GM21381 (cell line): ENCODE measurements around the gene CFAP69.
"Not testable (repeated sequence)": the region's sequence is repeated elsewhere in the genome, so short reads cannot be mapped to it uniquely, and the experiment has no call there.

Experiments used
- ATAC-seq: cut with Tn5 transposase; IDR thresholded peaks from one replicate; pipeline ENCODE4 v1.9.1; 2021; ENCODE audit warnings: mild to moderate bottlenecking, moderate library complexity; ENCODE audit not compliant: unreplicated experiment

Gene CFAP69

DNA sequence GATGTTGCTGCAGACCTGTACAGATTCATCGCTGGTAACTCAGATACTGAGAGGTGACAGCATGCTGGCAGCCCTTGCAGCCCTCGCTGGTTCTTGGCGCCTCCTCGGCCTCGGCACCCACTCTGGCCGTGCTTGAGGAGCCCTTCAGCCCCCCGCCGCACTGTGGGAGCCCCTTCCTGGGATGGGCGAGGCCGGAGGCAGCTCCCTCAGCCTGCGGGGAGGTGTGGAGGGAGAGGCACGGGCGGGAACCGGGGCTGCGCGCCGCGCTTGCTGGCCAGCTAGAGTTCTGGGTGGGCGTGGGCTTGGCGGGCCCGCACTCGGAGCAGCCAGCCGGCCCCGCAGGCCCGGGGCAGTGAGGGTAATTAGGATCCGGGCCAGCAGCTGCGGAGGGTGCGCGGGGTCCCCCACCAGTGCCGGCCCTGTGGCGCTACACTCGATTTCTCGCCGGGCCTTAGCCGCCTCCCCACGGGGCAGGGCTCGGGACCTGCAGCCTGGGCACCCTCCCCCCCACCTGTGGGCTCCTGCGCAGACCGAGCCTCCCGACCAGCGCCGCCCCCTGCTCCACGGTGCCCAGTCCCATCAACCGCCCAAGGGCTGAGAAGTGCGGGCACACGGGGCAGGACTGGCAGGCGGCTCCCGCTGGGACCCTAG, 89.3 kb downstream of the CFAP69 start:
- ATAC-seq = no peak

DNA sequence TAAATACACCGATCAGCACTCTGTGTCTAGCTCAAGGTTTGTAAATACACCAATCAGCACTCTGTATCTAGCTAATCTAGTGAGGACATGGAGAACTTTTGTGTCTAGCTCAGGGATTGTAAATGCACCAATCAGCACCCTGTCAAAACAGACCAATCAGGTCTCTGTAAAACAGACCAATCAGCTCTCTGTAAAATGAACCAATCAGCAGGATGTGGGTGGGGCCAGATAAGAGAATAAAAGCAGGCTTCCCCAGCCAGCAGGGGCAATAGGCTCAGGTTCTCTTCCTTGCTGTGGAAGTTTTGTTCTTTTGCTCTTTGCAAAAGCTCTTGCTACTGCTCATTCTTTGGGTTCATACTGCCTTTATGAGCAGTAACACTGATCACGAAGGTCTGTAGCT, 90.0 kb downstream of the CFAP69 start:
- not testable (repeated sequence) for ATAC-seq

DNA sequence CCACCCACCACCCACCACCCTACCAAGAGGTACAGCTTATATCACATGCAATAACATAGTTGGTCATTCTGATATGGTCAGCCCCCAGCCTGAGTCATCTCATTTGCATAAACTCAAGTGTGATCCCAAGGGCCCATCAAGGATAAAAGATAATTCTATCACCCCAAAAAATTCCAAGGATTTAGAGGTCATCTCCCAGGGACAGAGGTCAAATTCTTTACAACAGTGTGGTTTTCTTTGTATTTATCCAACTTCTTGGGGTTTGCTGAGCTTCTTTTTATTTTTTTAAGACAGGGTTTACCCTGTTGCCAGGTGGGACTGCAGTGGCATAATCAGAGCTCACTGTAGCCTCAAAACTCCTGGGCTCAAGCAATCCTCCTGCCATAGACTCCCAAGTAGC, 92.1 kb downstream of the CFAP69 start:
- no peak for ATAC-seq

DNA sequence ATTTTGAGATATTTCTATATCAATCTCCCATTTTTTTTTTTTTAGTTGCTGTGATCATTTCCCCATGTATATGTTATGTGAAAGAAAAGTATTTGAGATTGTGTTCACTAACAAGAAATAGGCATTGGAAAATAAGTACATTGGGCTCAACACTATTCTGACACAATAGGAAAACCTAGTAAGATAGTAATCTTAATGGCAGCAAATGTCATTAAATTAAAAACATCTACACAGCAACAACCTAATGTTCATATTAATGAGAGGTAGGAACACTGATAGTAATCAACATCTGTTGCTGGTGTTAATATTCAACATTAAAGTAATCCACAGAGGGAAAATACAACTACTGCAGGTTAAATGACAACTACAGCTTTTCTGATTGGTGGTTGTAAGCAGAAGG, 100.0 kb downstream of the CFAP69 start:
- no peak for ATAC-seq

DNA sequence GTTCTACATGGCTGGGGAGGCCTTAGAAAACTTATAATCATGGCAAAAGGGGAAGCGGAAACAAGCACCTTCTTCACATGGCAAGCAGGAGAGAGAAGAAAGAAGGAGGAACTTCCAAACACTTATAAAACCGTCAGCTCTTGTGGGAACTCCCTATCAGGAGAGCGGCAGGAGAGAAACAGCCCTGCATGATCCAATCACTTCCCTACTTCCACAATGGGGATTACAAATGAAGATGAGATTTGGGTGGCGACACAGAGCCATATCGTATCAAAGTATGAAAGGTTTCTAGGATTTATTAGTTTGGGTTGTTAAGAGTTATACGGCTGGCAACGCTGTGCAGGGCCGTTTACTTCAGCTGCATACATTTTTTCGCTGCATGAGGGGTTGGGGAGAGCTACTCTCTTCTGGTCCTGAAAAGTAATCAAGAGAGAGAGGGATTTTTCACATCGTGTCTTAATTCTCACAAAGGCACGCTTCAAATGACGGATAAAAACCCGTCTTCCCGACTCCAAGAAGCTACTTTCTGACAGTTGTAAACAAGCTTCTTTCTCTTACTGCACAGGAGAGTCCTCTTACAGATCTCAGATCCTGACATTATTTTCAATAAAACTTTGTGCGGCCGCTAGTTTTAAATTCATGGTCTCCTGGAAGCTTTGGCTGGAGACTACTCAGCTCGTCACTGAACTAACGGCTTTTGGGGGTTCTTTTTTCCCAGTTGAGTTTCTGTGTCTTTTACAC, 100.8 kb downstream of the CFAP69 start:
- peak; percentile 7 for ATAC-seq

DNA sequence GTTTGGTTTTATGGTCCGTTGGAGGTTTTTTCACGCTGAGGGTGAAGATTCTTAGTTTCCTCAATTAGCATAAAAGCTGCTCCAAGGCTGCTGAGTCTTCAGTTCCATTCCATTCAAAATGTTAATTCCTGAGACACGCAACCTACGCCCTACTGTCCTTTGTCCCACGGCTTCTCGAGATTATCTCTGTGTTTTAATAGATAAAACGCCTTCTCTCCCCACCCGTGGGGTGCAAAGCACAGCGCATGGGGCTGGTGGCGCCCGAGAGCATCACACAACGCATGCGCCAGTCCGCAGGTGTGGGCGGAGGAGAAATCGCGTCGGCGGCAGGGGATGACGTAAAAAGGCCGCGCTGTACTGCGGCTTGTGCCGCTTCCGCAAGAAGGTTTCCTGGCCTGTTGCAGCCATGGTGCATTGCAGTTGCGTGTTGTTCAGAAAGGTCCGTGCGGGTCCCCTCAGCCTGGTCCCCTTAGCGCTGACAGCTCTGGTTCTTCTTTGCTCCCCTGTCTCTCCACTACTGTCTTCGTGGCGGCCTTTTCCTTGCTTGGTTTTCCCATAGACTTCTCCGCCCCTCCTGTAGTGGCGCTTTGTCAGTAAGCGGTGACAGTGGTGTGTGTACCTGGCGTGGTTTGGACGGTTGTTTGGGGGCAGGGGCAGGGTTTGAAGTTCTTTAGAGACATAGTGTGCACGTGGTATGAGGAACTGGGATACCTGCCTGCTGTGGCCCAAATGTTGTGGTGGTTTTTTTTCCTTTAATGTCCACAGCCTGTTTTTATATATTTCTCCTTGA, 101.6 kb downstream of the CFAP69 start, which contains the start of gene GTPBP10:
GTPBP10 (plus strand) TSS at position 381 of the 790 bp plus-strand sequence; CDS start at position 407, 26 bp downstream.
- ATAC-seq = peak; percentile 97

DNA sequence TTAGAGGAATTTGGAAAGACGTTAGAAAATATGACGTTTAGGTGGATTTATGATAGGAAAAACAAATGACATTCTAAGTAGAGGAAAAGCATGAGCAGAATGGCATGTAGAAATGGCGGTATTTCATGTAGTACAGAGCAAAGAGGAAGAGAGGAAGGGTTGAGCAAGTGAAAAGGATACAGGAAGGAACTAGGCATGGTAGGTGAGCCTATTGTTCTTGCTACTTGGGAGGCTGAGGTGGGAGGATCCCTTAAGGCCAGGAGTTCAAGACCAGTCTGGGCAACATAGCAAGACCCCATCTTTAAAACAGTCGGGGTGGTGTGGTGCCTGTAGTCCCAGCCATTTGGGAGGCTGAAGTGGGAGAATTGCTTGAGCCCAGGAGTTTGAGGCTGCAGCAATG, 102.8 kb downstream of the CFAP69 start:
- no peak for ATAC-seq

DNA sequence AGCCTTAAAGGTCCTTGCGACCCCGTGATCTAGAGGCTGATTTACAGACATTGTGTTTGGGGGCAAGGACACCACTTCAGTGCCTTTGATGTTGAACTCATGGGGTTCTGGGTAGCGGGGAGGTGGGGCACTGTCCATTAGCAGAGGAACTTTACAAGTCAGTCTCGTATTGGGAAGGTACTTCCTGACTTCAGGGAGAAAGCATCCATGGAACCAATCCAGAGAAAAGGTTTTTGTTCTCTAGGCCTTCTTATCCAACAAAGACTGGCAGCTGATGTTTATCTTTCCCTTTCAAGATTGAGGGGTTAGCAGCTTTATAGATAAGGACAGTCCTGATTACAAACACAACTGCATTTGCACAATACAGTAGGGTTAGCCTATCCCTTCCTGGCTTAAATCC, 104.3 kb downstream of the CFAP69 start:
- no peak for ATAC-seq

DNA sequence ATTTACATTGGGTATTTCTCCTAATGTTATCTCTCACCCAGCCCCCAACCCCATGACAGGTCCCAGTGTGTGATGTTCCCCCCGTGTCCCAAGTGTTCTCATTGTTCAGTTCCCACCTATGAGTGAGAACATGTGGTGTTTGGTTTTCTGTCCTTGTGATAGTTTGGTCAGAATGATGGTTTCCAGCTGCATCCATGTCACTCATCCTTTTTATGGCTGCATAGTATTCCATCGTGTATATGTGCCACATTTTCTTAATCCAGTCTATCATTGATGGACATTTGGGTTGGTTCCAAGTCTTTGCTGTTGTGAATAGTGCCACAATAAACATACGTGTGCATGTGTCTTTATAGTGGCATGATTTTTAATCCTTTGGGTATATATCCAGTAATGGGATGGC, 105.1 kb downstream of the CFAP69 start:
- ATAC-seq = not testable (repeated sequence)

DNA sequence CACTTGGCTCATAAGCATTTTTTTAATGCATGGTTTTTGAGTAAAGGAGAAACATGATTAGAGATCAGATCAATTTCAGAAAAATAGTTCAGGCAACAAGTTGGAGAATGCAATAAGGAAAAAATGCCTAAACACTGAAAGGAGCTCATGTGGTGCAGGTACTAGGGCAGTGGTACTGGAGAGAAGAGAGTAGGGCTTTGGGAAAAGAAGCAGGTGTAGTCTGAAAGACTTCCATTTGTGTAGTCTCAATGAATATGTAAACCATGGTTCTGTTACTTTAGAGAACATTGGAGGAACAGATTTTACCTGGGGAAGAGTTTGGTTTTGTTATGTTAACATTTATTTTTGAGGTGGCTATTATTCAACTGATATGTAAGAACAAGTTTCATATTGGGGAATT, 107.0 kb downstream of the CFAP69 start:
- no peak for ATAC-seq
